T-helper 22 cell (primary cell): ENCODE results near the gene MS4A5.
"Not testable (repeated sequence)": the region's sequence is repeated elsewhere in the genome, so short reads cannot be mapped to it uniquely, and the experiment has no call there.

Experiments used
- DNase-seq: peaks from one replicate; pipeline ENCODE4 v3.0.0-alpha.2; 2020; ENCODE audit warnings: low read depth

MS4A5 gene, protein sequence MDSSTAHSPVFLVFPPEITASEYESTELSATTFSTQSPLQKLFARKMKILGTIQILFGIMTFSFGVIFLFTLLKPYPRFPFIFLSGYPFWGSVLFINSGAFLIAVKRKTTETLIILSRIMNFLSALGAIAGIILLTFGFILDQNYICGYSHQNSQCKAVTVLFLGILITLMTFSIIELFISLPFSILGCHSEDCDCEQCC

GRCh38 chr11:60429272-60429671, at the start of gene MS4A5:
TSS of gene MS4A5 (plus strand) at chr11:60429572. CDS start at chr11:60429675, 103 bp downstream.
- DNase-seq = no peak

GRCh38 chr11:60389279-60389910, 40.0 kb upstream of the MS4A5 start:
- no peak for DNase-seq

DNA sequence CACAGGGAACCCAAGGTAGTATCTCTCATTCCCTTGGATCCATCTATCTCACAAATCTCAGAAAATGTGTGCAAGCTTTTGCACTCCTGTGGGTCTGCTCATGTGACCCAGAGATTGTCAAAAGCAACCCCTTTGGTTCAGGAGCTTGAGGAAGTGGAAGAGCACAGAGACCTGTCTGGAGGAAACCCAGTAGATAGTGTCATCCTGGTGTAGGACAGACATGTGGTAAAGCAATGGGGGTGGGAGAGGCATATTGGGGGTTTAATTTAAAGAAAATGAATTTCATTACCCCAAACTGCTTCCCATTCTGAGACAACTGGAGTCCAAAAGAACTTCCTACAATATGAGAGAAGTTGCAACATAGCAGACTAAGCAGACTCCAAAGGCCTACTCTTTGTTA, 39.0 kb upstream of the MS4A5 start:
- DNase-seq = no peak

- DNase-seq = no peak
Measured at GRCh38 chr11:60392361-60392760, 37.0 kb upstream of the MS4A5 start.

DNA sequence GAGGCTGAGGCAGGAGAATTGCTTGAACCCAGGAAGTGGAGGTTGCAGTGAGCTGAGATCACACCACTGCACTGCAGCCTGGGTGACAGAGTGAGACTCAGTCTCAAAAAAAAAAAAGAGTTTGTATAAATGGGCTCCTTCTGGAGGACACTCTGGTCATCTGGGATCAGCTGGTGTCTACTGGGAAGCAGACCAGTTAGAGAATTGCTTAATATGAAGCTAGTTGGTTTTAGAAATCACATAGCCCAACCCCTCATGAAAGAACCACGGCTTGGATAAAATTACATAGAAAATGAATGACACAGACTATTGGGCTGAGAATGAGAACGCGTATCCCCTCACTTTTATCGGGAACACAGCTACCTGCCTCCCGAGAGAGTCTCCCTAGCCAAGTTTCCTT, 36.4 kb upstream of the MS4A5 start:
- no peak for DNase-seq

DNA sequence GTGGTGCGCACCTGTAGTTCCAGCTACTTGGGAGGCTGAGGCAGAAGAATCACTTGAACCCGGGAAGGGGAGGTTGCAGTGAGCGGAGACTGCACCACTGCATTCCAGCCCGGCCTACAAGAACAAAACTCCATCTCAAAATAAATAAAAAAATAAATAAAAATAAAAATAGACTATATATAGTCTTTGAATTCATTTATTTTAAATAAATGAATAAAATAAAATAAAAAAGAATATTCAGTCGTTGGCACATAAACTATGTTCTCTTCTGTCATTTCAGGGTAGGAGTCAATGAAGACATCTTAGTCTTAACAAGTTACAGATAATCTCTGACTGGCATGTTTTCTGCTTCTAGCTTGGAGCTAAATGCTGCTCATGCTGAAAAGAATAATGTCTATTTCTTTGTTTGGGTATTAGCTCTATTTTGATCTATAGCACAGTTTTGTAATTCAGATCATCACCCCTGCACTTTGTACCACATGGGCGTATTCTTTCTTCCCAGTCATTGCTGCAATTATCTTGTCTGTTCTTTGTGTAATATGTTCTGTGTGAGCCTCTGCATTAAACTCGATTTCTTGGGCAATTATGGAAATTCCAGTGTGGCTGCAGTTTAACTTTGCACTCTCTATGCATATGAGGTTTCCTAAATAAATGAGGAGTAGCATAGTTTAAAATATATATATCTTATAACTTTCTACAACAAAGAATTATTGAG, 34.5 kb upstream of the MS4A5 start:
- no peak for DNase-seq

DNA sequence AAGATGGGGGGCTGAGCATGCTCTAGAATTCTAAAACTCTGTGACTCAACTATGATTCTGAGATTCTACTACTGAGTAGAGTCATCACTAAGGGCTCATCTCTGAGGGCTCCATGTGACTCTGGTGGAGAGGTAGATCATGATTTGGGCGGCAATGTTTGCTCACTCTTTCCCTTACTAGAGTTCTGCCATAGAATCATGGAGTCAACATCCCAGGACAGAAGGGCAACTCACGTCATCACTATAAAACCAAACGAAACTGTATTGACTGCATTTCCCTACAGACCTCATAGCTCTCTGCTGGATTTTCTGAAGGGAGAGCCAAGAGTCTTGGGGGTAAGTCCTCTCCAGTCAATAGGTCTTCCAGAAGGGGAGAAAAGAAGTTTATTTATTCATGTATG, 33.0 kb upstream of the MS4A5 start, which contains the start of gene MS4A14:
TSS of gene MS4A14 (plus strand) at position 78 of the 400 bp plus-strand sequence. CDS start at position 198, 120 bp downstream.
- DNase-seq = no peak

GRCh38 chr11:60396799-60397198, 32.6 kb upstream of the MS4A5 start:
- no peak for DNase-seq

- no peak for DNase-seq
Measured at GRCh38 chr11:60420015-60420414, 9.4 kb upstream of the MS4A5 start.

GRCh38 chr11:60422609-60423008, 6.8 kb upstream of the MS4A5 start:
- DNase-seq = no peak

GRCh38 chr11:60428517-60428916, 855 bp upstream of the MS4A5 start:
- DNase-seq = no peak

GRCh38 chr11:60431251-60431650, 1.9 kb downstream of the MS4A5 start:
- no peak for DNase-seq

DNA sequence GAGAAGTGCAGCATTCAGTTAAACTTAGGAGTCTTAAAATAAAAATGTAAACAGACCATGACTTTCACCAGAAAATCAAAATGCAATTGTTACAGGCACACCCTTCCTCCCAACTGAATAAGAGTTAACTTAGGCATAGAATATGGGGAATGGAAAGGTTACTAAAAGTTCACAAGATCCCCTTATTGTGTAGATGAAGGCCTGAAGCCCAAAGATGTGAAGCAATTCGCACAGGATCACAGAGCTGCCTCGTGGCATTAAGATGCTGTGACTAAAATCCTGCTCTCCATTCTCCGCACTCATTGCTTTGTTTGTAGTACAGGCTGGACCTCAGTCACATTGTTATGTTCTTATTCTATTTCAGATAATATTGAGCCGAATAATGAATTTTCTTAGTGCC, 4.0 kb downstream of the MS4A5 start:
- no peak for DNase-seq

- no peak for DNase-seq
Measured at GRCh38 chr11:60447070-60447469, 17.7 kb downstream of the MS4A5 start.

DNA sequence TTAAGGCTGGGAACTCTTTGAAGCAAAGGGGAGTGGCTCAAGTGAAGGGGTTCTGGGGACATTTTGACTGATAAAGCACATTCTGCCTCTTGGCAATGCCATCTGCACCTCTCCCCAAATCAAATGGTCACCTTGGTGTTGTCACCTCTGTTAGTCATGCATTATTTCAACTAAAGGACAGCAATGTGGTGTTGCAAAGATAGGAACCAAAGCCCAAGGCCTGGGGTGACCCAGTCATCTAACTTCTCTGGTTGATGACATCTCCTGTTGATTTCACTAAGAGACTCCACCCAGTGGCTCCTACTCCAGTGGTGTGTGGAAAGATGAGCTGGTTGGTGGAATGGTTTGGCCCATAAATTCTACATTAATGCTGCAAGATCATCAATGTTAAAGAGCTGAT, 18.5 kb downstream of the MS4A5 start:
- DNase-seq = no peak

- not testable (repeated sequence) for DNase-seq
Measured at GRCh38 chr11:60451185-60451584, 21.8 kb downstream of the MS4A5 start.

DNA sequence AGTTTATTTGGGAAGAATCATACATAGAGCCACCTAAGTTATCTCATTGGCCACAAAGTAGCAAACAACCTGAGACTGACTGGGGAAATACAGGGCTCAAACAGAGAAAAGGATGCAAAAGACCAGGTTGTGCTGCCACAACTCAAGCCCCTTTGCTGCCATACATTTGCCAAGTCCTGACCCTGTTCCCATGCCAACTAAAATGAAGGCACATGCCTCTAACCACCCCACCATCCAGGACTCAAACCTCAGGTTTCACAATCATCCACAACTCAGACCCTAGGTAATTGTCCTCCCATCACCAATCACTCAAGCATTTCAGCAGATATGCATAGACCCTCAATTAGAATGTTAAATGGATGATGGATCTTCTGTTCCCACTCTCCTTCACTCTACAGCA, 24.8 kb downstream of the MS4A5 start:
- DNase-seq = no peak

- DNase-seq = no peak
Measured at GRCh38 chr11:60455531-60456042, 26.2 kb downstream of the MS4A5 start, which contains the start of gene MS4A1. TSS of gene MS4A1 (plus strand) at chr11:60455847. CDS start at chr11:60462375, 6,528 bp downstream.

DNA sequence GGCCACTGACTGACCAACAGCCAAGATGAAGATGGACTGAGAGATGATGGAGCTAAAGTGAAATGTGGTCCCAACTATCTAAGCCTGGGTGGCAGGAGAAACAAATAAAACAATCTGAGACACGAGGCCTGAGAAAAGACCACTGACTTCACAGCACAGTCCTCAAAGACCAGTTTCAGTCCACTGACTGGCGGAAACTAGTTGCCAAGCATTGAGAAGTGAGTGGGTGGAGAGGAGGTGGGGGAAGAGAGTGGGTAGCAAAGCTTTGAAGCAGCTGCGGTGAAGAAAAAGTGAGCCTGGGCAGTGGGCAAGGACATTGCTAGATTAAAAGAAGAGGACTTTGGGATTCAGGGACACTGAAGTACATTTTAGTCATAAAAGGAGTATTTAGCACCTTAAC, 28.2 kb downstream of the MS4A5 start:
- DNase-seq = no peak

DNA sequence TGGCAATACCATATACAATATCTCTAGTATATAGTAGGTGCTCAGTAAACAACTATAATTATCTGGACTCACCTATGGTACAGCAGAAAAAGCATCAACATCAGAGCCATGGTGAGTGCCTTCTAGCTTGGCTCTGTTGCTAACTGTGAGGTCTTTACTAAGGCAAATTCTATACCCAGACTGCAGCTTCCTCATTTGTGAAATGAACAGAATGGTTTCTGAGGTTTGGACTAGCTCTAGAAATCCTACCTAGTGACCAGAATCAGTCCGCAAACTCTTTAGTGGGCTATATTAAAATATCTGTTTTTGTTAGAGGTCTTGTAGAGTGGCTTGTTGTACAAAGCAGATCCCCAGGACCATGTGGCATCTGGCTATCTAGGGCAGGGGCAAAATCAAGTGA, 30.0 kb downstream of the MS4A5 start:
- DNase-seq = no peak

DNA sequence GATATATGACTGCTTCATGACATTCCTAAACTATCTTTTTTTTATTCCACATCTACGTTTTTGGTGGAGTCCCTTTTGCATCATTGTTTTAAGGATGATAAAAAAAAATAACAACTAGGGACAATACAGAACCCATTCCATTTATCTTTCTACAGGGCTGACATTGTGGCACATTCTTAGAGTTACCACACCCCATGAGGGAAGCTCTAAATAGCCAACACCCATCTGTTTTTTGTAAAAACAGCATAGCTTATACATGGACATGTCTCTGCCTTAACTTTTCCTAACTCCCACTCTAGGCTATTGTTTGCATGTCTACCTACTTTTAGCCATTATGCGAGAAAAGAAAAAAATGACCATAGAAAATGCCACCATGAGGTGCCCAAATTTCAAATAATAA, 39.5 kb downstream of the MS4A5 start:
- no peak for DNase-seq

- DNase-seq = no peak
Measured at GRCh38 chr11:60469723-60470122, 40.4 kb downstream of the MS4A5 start.

DNA sequence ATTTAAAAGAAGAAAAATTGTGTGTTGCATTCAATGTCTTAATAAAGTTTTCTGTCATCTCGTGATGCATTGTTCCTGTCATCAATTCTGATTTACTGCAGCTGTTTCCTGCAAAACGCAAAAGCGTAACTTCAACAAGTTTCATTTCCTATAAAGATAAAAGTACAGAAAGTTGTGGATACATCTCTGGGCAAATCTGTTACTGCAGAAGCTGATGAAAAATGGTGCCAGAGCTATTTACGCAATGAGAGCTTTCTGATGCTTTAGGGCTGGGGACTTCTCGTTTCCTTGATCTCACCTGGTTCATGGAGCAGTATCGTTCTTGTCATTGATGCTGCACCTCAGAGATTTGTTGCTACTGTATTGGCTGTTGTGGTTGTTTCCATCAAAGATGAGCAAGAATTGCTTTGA, 47.7 kb downstream of the MS4A5 start:
- no peak for DNase-seq
